Esophagus squamous epithelium (tissue), 5 donors: ENCODE results near the gene RAET1E. TPM values are rescaled to one million over a fixed set of nuclear protein-coding genes. Genes with fewer than 3 reads are reported as not detected.
"Not testable (repeated sequence)": the region's sequence is repeated elsewhere in the genome, so short reads cannot be mapped to it uniquely, and the experiment has no call there.

Experiments
- DNase-seq: peaks from one replicate; lab custom pipeline; 2025; lab: John Stamatoyannopoulos, UW
- H3K27ac ChIP-seq, 4 donors: fragments of 200-600 bp; sonication (generic); one replicate each; pipeline ENCODE4 v1.5.1; 2016 to 2019; ENCODE audit warnings: mild to moderate bottlenecking in 1 of 4
- H3K27me3 ChIP-seq, 4 donors: fragments of 200-600 bp; sonication (generic); 1 replicate in 3 of 4; 2 replicates in 1 of 4; pipeline versions ENCODE4 v1.5.1 to v1.6.0; 2017 to 2021; ENCODE audit warnings: antibody characterized with exemption in 1 of 4
- H3K36me3 ChIP-seq, 3 donors: fragments of 200-600 bp; sonication (generic); one replicate each; pipeline ENCODE4 v1.5.1; 2016 to 2019
- H3K4me1 ChIP-seq, 3 donors: fragments of 200-600 bp; sonication (generic); one replicate each; pipeline ENCODE4 v1.5.1; 2017 to 2019
- H3K4me3 ChIP-seq, 4 donors: fragments of 200-600 bp; sonication (generic); 1 replicate in 3 of 4; 2 replicates in 1 of 4; pipeline ENCODE4 v1.5.1; 2016 to 2019; ENCODE audit warnings: mild to moderate bottlenecking in 2 of 4, moderate library complexity in 1 of 4
- H3K9me3 ChIP-seq, 3 donors: fragments of 200-600 bp; sonication (generic); one replicate each; pipeline ENCODE4 v1.5.1; 2016 to 2019
- POLR2A ChIP-seq, 4 donors: fragments of 450-650 bp; IDR thresholded peaks; one replicate each; pipeline ENCODE4 v1.6.1; 2017; ENCODE audit warnings: antibody characterized with exemption in 4 of 4, mild to moderate bottlenecking in 4 of 4, moderate library complexity in 3 of 4
- WGBS, 2 donors: methylation state at CpG; one replicate each; pipeline ENCODE4 v1.1.5; 2018; 5-methylcytosine and 5-hydroxymethylcytosine counted together
- intact Hi-C: fragments of 100-400 bp; cut with DNase I; formaldehyde crosslinking; loops from one replicate; pipeline ENCODE4 v1.15.0; 2022
- total RNA-seq, 4 donors: library from RNA; depleted of rRNA; stranded (reverse); fragments of >200 nt; gene quantifications; one replicate each; pipeline ENCODE4 v1.1.0, GENCODE V29; 2016
- TF ChIP-seq, protein P1 (sequence below), 6 experiments: fragments of 450-650 bp in 4 of 6; fragments of 200-600 bp in 2 of 6; sonication (generic) in 2 of 6; IDR thresholded peaks; one replicate each; pipeline ENCODE4 v1.5.1; 2016 to 2019; ENCODE audit warnings: antibody characterized with exemption in 6 of 6, mild to moderate bottlenecking in 4 of 6, moderate library complexity in 4 of 6
- donor health status: DM: yes; HTN: yes; CAD: no.

RAET1E gene
- total RNA-seq, 4 donors from 2014 or later = 50.1 to 90.1 (median 67.9) TPM

- no peaks in the 10 kb centered on the region for H3K27me3 ChIP-seq
- peaks cover 17 to 47% (median 25%) of the 10 kb centered on the region in 3 donors for H3K4me1 ChIP-seq
- TF ChIP-seq, protein P1, sequence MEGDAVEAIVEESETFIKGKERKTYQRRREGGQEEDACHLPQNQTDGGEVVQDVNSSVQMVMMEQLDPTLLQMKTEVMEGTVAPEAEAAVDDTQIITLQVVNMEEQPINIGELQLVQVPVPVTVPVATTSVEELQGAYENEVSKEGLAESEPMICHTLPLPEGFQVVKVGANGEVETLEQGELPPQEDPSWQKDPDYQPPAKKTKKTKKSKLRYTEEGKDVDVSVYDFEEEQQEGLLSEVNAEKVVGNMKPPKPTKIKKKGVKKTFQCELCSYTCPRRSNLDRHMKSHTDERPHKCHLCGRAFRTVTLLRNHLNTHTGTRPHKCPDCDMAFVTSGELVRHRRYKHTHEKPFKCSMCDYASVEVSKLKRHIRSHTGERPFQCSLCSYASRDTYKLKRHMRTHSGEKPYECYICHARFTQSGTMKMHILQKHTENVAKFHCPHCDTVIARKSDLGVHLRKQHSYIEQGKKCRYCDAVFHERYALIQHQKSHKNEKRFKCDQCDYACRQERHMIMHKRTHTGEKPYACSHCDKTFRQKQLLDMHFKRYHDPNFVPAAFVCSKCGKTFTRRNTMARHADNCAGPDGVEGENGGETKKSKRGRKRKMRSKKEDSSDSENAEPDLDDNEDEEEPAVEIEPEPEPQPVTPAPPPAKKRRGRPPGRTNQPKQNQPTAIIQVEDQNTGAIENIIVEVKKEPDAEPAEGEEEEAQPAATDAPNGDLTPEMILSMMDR (IDR thresholded peaks at IDR 0.05) = peak; percentile 17 to 75 (median 68)
- no peak for TF ChIP-seq POLR2A (IDR thresholded peaks at IDR 0.05)
- no peak for DNase-seq
- H3K36me3 ChIP-seq = no peaks in the 10 kb centered on the region
- H3K4me3 ChIP-seq = peak overlapping the region; percentile 54 to 88 (median 76)
- H3K27ac ChIP-seq = peak overlapping the region; percentile 94 to 99 (median 95)
- intact Hi-C loops = no loop called here
- WGBS, 2 donors = 14 to 21% methylated on average over 12 to 14 of the region's 23 CpGs
- H3K9me3 ChIP-seq = no peaks in the 10 kb centered on the region
Measured at GRCh38 chr6:149864578-149865535, 33.1 kb downstream of the RAET1E start.

GRCh38 chr6:149863698-149864577 is 34.0 kb downstream of the RAET1E start, which contains the start of gene LRP11:
TSS of gene LRP11 (minus strand) at chr6:149864359. CDS start at chr6:149864020, 339 bp downstream.
- DNase-seq = peak; percentile 26
- Histone ChIP-seq H3K36me3 (no peaks in the 10 kb centered on the region), H3K4me1 (peaks cover 17 to 56% (median 25%) of the 10 kb centered on the region in 3 donors), H3K27me3 (no peaks in the 10 kb centered on the region), H3K9me3 (no peaks in the 10 kb centered on the region), H3K4me3 (peak within 1 kb of the TSS; percentile 54 to 88 (median 76)), H3K27ac (peak within 1 kb of the TSS; percentile 94 to 99 (median 95))
- whole genome bisulfite sequencing, 2 donors = no CpG with 5 or more reads among the region's 110 CpGs
- intact Hi-C loops = no loop called here
- peak in 3 of 4 donors; percentile 53 to 84 (median 75) for TF ChIP-seq POLR2A (IDR thresholded peaks at IDR 0.05)
- TF ChIP-seq, protein P1 (IDR thresholded peaks at IDR 0.05) = peak in 1 of 6 experiments; percentile 12

DNA sequence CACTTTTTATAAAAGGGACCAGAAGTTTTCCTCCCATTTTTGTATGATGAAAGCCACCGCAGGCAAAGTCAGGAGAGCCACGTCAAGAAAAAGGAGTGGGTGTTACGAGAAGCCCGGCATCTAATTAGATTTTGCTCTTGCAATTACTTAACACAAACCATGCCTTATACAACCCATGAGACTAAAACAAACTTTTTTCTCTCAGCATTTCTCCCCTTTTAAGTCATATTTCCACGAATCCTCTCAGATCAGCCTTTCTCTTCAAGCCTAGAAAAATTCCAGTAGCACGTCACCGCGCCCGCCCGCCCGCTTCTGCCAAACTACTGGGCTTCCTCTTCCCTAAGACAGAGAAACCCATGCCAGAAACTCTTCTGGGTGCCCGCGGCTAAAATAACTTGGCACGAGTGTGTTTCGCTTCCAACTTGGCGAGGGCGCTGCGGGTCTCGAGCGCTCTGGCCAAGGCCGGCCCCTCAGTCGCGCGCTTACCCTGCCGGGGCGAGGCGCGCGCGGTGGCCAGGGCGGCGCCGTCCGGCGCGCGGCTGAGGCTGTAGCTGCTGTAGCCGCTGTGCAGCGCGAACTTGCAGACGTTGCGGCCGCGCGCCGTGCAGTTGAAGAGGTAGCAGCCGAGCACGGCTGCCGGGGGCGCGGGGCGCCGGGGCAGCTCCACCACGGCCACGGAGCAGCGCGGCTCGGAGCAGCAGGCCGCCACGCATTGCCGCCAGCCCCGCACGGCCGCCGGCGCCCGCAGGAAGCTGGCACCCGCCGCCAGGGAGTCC is 34.8 kb downstream of the RAET1E start:
- no peaks in the 10 kb centered on the region for H3K9me3 ChIP-seq
- H3K27ac ChIP-seq = peak overlapping the region; percentile 94 to 99 (median 95)
- 1% methylated on average over 15 to 19 of the region's 69 CpGs for WGBS, 2 donors
- no peak for DNase-seq
- peak overlapping the region; percentile 54 to 88 (median 76) for H3K4me3 ChIP-seq
- TF ChIP-seq, protein P1 (IDR thresholded peaks at IDR 0.05) = no peak
- peak in 1 of 4 donors; percentile 11 for TF ChIP-seq POLR2A (IDR thresholded peaks at IDR 0.05)
- peaks cover 17 to 62% (median 25%) of the 10 kb centered on the region in 3 donors for H3K4me1 ChIP-seq
- no peaks in the 10 kb centered on the region for H3K27me3 ChIP-seq
- intact Hi-C loops = no loop called here
- no peaks in the 10 kb centered on the region for H3K36me3 ChIP-seq

DNA sequence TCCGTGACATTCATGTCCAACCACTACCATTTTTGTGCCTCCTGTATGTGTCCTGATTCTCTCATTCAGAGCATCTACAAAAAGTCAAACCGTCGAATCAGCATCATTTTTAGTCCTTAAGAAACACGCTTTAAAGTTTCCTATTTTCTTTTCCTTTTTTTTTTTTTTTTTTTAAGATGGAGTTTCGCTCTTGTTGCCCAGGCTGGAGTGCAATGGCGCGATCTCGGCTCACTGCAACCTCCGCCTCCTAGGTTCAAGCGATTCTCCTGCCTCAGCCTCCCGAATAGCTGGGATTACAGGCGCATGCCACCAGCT is 35.5 kb downstream of the RAET1E start:
- intact Hi-C loops, H3K27me3 ChIP-seq, DNase-seq, H3K9me3 ChIP-seq, H3K36me3 ChIP-seq: not testable (repeated sequence)
- Histone ChIP-seq H3K27ac (peak overlapping the region; percentile 94 to 99 (median 95)), H3K4me3 (peak overlapping the region; percentile 54 to 88 (median 76)), H3K4me1 (peaks cover 18 to 68% (median 25%) of the 10 kb centered on the region in 3 donors)
- 75 to 88% methylated on average over 5 of the region's 12 CpGs for WGBS, 2 donors
